Activated B cell treated with CpG ODN at 0.5 μM for 24 hours (primary cell): ENCODE data around the gene DNMBP. TPM values are rescaled to one million over a fixed set of nuclear protein-coding genes. Genes with fewer than 3 reads are reported as not detected.
A peak's percentile ranks its signal among the peaks of the same experiment; 100 is the strongest.
"Not testable (repeated sequence)": the region's sequence is repeated elsewhere in the genome, so short reads cannot be mapped to it uniquely, and the experiment has no call there.

ENCODE experiments used
- ATAC-seq: fragments of 200-7000 bp; cut with Tn5 transposase; one replicate; pipeline ENCODE4 v1.10.0; 2021; ENCODE audit warnings: low read depth, mild to moderate bottlenecking, moderate library complexity
- CTCF ChIA-PET: fragments of 350-600 bp; sonication (Branson Sonifier 250); formaldehyde crosslinking; loops from one replicate; lab custom pipeline; 2021; ENCODE audit warnings: antibody characterized with exemption; lab: Charles Lee
- POLR2A ChIA-PET: fragments of 350-600 bp; sonication (Branson Sonifier 250); formaldehyde crosslinking; loops from one replicate; lab custom pipeline; 2021; ENCODE audit warnings: antibody characterized with exemption; lab: Charles Lee
- DNase-seq: peaks from one replicate; pipeline ENCODE4 v3.0.0; 2022
- H3K27ac Mint-ChIP-seq: one replicate; pipeline ENCODE4 v1.8.0; 2020; ENCODE audit warnings: mixed read lengths
- H3K27me3 Mint-ChIP-seq: one replicate; pipeline ENCODE4 v1.8.0; 2021; ENCODE audit warnings: mixed read lengths
- H3K36me3 Mint-ChIP-seq: one replicate; pipeline ENCODE4 v1.8.0; 2021; ENCODE audit warnings: low read depth, mixed read lengths
- H3K4me1 Mint-ChIP-seq: one replicate; pipeline ENCODE4 v1.8.0; 2021; ENCODE audit warnings: mixed read lengths
- H3K4me3 Mint-ChIP-seq: one replicate; pipeline ENCODE4 v1.8.0; 2020; ENCODE audit warnings: mild to moderate bottlenecking, mixed read lengths
- H3K9me3 Mint-ChIP-seq: one replicate; pipeline ENCODE4 v1.8.0; 2020; ENCODE audit warnings: mixed read lengths
- intact Hi-C: fragments of 100-400 bp; cut with micrococcal nuclease; formaldehyde crosslinking; loops from one replicate; pipeline ENCODE4 v1.15.1; 2024
- total RNA-seq: library from RNA; stranded (reverse); gene quantifications from 2 replicates; pipeline ENCODE4 v1.2.3, GENCODE V29; 2022
- TF ChIP-seq, protein P1 (sequence below): fragments of 200-600 bp; IDR thresholded peaks from one replicate; pipeline ENCODE4 v1.8.0; 2022; ENCODE audit warnings: antibody characterized with exemption, mild to moderate bottlenecking

DNMBP gene
- total RNA-seq, 1 donor from 2014 or later: 13.1 TPM

DNA sequence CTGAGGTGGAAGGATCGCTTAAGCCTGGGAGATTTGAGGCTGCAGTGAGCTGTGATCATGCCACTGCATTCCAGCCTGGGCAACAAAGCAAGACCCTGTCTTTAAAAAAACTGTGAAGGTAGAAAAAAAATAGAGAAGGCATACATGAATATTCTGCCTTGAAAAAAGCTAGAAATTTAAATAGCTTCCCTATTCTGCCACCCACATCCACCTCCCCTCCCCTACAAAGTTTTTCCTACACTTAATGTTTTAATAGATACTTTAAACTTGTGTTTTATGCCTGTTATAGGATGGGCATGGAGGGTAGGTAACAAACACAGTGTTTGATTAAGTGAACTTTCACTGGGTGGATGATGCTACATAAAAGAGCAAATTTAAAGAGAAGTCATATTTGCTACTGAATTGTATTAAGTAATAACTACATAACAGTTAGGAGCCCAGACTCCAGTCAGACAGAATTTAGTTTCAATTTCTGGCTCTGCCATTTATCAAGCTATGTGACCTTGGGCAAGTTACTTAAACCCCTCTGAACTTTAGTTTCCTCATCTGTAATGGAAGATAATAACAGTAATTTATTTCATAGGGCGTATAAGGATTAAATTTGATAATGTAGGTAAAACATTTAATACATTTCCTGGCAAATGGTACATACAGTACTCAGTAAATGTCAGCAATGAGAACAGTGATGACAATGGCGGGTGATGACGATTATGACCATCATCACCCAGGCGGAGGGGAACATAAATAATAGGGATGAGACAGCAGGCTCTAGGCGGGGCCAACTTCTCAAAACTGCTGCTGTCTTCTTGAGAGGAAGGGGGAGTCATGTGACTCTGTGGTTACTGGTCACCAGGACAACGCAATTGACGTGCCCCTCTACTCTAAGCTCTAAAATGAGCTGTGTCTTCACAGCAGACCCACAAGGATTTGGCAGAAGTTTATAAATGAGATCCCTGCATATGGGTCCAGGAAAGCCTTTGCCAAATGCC, 15.8 kb downstream of the DNMBP start:
- peak overlapping the region; percentile 92 for H3K27ac Mint-ChIP-seq
- CTCF ChIA-PET: interaction anchor here (0.6 to 2.7 kb wide), 7 partner anchors 13 to 1858 kb away, joined by 3 to 17 read pairs (median 4); partner anchors contain the start of gene DNMBP
- ATAC-seq (peak; percentile 94), DNase-seq (peak; percentile 54)
- H3K9me3 Mint-ChIP-seq: no peaks in the 10 kb centered on the region
- H3K4me3 Mint-ChIP-seq: peak overlapping the region; percentile 78
- TF ChIP-seq, protein P1, sequence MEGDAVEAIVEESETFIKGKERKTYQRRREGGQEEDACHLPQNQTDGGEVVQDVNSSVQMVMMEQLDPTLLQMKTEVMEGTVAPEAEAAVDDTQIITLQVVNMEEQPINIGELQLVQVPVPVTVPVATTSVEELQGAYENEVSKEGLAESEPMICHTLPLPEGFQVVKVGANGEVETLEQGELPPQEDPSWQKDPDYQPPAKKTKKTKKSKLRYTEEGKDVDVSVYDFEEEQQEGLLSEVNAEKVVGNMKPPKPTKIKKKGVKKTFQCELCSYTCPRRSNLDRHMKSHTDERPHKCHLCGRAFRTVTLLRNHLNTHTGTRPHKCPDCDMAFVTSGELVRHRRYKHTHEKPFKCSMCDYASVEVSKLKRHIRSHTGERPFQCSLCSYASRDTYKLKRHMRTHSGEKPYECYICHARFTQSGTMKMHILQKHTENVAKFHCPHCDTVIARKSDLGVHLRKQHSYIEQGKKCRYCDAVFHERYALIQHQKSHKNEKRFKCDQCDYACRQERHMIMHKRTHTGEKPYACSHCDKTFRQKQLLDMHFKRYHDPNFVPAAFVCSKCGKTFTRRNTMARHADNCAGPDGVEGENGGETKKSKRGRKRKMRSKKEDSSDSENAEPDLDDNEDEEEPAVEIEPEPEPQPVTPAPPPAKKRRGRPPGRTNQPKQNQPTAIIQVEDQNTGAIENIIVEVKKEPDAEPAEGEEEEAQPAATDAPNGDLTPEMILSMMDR: no peak
- H3K36me3 Mint-ChIP-seq: peaks cover 7% of the 10 kb centered on the region
- H3K27me3 Mint-ChIP-seq: no peaks in the 10 kb centered on the region
- peaks cover 45% of the 10 kb centered on the region for H3K4me1 Mint-ChIP-seq
- POLR2A ChIA-PET: interaction anchor here (0.6 to 2.2 kb wide), 9 partner anchors 8 to 1678 kb away, joined by 3 to 15 read pairs (median 3); partner anchors contain the start of genes DNMBP and SCD
- intact Hi-C loops: loop anchor here (1.0 kb wide), 2 partner anchors 15 to 19 kb away; partner anchors contain the start of gene DNMBP

DNA sequence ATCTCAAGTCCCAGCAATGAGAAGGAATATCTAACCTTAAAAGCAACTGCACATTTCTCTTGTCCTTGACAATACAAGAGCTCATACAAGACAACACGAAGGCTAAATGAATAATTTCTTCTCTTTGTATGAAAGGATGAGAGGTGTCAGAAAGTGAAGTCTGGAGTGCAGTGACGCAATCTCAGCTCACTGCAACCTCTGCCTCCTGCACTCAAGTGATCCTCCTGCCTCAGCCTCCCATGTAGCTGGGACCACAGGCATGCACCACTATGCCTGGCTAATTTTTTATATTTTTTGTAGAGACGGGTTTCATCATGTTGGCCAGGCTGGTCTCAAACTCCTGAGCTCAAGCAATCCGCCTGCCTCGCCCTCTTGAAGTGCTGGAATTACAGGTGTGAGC, 24.1 kb downstream of the DNMBP start:
- ATAC-seq, H3K27me3 Mint-ChIP-seq, H3K27ac Mint-ChIP-seq, DNase-seq, H3K36me3 Mint-ChIP-seq, H3K4me3 Mint-ChIP-seq, H3K9me3 Mint-ChIP-seq, intact Hi-C loops: not testable (repeated sequence)
- ChIA-PET POLR2A (interaction anchor here (1.3 kb wide), 1 partner anchor 9 kb away, joined by 4 read pairs; no protein-coding TSS in a partner anchor), CTCF (interaction anchor here (1.5 kb wide), 1 partner anchor 24 kb away, joined by 3 read pairs; the partner anchor contains the start of gene DNMBP)
- H3K4me1 Mint-ChIP-seq: peaks cover 48% of the 10 kb centered on the region

DNA sequence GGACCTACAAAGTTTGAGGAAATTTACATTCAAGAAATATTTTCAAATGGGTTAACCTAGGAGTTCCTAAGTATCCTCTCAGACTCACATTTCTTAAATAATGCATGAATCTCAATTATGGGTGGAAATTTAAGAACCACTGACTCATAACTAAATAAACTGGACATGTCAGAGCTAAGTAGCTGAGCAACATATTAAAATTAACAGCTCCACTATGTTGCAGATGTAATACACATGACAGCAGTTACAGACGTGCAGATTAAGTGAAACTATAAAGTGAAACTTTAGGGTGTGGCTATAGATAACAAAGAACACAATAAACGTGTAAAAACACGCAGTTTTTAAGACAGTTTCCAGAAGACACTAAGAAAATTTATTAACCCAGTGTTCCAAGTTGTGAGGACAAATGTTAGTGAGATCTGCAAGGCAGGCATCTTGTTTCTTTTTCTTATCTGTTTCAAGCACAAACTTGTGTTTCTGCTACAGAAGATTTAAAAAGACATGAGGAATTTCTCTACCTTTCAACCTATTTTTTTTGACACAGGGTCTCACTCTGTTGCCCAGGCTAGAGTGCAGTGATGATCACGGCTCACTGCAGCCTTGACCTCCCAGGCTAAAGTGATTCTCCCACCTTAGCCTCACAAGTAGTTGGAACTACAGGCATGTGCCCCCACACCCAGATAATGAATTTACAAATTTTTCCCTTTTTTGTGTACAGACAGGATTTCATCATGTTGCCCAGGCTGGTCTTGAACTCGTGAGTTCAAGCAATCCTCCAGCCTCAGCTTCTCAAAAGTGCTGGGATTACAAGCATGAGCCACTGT, 25.3 kb downstream of the DNMBP start:
- Mint-ChIP-seq H3K36me3 (no peaks in the 10 kb centered on the region), H3K4me3 (peak overlapping the region; percentile 38), H3K27me3 (no peaks in the 10 kb centered on the region), H3K9me3 (no peaks in the 10 kb centered on the region), H3K27ac (peak overlapping the region; percentile 77), H3K4me1 (peaks cover 60% of the 10 kb centered on the region)
- DNase-seq: no peak
- ChIA-PET CTCF (interaction anchor here (0.9 to 1.5 kb wide), 3 partner anchors 23 to 25 kb away, joined by 3 to 5 read pairs (median 3); partner anchors contain the start of gene DNMBP), POLR2A (interaction anchor here (2.0 kb wide), 1 partner anchor 10 kb away, joined by 10 read pairs; no protein-coding TSS in a partner anchor)
- ATAC-seq: peak; percentile 56
- intact Hi-C loops: loop anchor here (1.0 kb wide), 1 partner anchor 9 kb away; no protein-coding TSS in a partner anchor
- TF ChIP-seq, protein P1: no peak

DNA sequence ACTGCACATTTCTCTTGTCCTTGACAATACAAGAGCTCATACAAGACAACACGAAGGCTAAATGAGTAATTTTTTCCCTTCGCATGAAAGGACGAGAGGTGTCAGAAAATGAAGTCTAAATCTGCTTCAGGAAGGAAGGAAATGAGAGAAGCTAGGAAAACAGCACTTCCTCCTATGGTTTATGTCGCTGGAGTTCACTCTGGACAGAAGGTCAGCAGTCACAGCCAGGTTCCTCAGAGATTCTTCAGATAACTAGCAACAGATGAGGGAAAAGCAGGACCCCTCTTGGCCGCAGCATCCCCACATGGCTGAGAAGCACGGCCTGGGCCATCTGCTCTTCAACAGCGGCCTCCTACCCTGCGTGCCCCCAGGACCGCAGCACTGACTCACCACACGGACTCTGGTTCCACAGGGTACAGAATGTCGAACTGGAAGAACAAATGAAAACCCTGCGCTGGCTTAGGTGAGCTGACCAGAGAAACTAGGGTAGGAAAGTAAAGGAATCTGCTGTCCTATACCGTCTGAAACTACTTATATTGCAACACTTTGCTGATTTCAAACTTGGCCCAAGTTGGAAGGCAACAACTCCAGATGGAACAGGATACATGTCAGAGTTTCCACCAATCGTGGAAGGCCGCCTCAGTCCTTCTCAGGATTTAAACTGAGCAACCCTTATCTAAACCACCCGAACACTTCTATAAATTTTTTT, 26.3 kb downstream of the DNMBP start:
- DNase-seq (no peak), ATAC-seq (peak; percentile 54)
- peak overlapping the region; percentile 77 for H3K27ac Mint-ChIP-seq
- H3K36me3 Mint-ChIP-seq: no peaks in the 10 kb centered on the region
- H3K9me3 Mint-ChIP-seq: no peaks in the 10 kb centered on the region
- no peaks in the 10 kb centered on the region for H3K27me3 Mint-ChIP-seq
- peaks cover 65% of the 10 kb centered on the region for H3K4me1 Mint-ChIP-seq
- H3K4me3 Mint-ChIP-seq: peak overlapping the region; percentile 45
- ChIA-PET POLR2A (interaction anchor here (1.2 to 2.0 kb wide), 2 partner anchors 11 to 26 kb away, joined by 5 to 10 read pairs; no protein-coding TSS in a partner anchor), CTCF (interaction anchor here (0.9 kb wide), 2 partner anchors 24 to 26 kb away, joined by 3 to 5 read pairs; partner anchors contain the start of gene DNMBP)
- TF ChIP-seq, protein P1: no peak
- intact Hi-C loops: no loop called here
